ENCODE measurements around the gene ETFA.

The ETFA gene

DNA sequence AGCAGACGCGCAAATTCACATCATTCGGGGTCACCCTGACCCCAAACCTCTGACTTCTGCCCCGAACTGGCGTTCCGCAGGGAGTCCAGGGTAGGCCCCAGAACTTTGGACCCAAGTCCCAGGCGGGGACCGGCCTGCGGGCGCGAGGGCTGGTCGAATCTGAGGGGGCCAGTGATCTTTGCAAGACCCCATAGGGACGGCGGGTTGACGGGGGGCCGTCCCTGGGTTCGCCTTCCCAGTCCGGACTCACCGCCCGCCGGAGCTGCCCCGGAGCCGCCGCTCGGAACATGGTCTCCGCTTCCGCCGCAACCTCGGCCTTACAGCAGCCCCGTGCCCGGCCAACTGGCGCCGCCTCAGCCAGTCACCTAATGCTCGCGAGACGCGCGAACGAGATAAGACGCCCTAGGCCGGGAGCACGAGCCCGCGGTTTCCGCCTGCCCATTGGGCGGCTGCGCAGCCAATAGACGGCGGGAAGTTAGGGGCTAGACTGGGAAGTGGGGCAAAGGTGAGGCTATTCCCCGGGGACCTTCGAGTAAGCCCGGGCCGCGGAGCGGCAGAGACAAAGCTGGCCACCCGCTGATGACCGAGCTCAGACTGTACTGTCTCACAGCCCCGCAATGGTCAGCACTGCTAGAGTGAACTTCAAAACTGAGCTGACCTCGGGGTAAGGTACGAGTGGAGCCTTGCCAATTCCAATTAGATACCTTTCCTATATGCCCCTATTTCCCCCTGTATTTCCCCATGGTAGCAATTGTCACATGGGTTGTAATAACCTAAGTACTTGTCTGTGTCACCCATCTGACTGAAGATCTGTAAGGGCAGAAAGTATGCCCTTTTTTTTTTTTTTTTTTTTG is at the start of gene ETFA:
ETFA (minus strand) TSS at position 370 of the 854 bp plus-strand sequence; CDS start at position 289, 81 bp downstream.
- peak; percentile 92 for DNase-seq

DNA sequence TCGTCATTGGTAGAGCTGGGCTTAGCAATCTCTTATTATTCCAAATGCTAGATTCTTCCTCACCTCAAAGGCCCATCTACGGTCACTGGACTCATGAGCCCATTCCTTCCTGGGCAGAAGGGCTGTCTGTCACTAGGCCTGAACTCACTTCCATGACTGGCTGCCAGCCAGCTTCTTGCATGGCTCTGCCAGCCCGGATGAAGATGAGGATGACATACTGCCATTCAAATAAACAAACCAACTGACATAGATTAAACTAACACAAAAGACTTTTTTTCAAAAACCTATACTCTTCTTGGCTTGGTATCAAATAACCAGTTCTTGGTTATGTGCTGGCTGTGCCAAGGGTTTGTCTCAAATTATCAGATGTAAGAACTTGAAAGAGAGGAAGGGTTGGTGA is 49.1 kb upstream of the ETFA start:
- DNase-seq = no peak

- DNase-seq = no peak
Observed at GRCh38 chr15:76359152-76359551, 47.9 kb upstream of the ETFA start.

- no peak for DNase-seq
Observed at GRCh38 chr15:76358453-76358852, 47.2 kb upstream of the ETFA start.

DNA sequence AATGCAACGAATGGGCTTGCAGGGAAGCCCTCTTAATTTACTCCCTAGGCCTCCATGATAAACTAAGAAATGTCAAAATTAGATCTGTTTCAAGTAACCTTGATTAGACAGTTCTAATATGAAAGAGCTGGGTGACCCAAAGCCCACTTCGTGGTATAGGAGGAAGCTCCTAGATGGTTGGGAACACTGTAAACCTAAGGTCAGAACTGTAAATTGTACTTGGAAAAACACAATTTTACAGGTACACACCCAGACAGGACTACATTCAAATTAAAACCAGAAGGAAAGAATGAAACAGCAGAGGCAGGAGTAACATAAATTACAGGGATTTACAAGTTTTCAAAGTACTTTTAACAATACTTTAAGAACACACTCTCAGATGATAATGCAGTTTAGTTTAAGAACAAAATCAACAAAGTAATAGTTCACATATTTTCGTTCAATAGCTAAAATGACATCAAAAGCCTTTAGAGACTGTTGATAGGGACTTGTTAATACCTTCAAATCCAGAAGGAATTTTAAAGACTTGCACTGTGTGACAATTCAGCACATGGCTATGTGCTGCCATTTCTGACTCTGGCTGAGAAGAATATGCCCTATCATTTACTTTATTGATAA is 43.7 kb upstream of the ETFA start:
- no peak for DNase-seq

- no peak for DNase-seq
Observed at GRCh38 chr15:76353903-76354302, 42.6 kb upstream of the ETFA start.

- DNase-seq = no peak
Observed at GRCh38 chr15:76353023-76353577, 41.8 kb upstream of the ETFA start.

DNA sequence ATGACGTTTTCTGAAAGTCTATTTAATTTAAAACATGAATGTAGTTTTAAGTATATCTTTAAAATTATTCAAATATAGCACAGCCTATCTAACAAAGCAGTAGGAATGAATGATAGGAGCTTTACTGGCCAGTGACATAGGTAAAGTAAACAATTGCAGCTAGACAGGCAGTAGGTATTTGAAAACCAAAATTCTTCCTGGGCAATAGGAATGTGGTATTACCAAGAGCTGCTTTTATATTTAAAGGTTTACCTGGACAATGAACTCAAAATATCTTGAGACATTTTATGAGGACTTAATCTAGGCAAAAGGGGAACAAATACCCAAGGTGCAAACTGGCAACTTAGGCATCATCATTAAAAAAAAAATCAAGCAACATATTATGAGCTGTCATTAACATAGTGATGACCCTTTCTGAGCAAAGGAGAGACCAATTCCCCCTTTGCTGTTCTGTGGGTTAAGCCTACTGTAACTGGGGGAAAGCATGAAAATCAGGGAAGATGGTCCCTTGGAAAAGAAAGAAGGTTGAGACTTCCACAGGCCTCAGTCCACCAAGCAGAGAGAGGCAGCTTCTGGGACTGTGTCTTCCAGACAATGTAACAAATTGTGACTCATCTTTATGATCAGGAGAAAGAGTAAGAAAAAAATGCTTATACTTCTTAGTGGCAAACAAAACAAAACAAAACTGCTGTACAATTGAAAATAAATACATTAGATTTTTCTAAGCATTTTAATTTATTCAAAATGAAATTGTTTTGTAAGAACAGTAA is 38.2 kb upstream of the ETFA start:
- no peak for DNase-seq

- DNase-seq = no peak
Observed at GRCh38 chr15:76347482-76348055, 36.3 kb upstream of the ETFA start.

DNA sequence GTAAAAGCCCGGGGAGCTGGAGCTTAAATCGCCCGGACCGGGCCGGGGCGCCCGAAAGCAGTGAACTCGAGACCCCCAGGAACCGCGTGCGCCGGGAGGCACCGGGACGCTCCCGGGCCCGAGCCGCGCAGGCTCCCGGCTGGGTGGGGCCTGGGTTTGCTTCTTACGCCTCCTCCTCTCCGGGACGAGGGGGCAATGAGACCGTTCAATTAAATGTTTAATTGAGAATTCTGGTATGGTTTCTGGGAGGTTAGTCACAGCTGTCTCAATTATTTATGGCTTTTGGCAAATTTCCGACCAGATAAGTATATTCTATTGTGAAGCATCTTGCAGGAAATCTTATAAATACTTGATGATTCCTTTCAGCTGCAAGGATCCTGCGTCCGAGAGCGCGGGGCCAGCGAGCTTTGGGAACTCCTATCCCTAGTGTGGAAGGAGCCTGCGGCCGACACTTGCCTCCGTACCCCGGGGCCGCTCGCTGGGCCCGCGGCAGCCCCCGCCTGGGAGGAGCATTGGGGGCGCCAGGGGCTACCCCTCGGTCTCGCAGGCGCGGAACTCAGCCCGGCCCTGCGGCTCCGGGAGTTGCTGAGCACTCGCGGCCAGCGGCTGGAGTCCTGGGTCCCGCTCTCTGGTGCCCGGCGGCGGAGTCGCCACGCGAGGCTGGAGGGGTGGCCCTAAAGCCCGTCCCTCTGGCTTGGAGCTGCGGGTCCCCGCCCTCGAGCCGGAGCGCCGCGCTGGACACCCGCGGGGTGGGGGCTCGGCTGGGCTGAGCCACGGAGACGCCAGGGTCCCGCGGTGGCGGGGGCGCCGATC is 35.6 kb upstream of the ETFA start:
- no peak for DNase-seq

- DNase-seq = peak; percentile 7
Observed at GRCh38 chr15:76345880-76346668, 34.8 kb upstream of the ETFA start.

GRCh38 chr15:76345583-76345879 is 34.3 kb upstream of the ETFA start:
- DNase-seq = no peak

DNA sequence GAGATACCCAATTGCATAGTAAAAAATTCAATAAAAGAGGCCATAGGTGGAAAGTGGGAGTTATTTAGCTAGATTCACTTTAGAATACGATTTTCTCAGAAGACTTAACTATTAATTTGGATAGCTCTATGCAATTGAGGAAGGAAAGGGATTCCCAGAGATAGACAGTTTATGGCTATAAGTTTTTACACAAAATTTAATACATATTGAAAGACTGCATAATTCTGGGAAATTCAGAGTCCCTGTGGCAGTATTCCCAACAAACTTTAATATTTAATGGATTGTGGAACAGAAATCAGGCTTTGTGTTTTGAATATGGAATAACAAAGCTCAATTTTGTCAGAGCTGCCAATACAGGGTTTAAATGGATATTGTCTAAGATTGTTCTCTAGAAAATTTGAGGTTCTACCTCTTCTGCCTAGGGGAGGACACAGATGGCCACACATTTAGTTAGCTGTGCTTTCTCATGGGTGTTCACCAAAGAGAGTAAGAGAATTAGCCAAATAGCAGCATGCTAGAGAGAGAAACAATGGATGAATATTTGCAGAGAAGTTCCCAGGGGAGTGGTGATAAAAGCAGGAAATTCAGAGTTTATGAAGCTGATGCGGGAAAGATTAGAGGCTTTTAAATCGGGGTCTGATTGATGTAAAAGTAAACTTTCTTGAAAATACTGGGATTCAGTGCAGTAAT is 33.8 kb upstream of the ETFA start:
- no peak for DNase-seq

DNA sequence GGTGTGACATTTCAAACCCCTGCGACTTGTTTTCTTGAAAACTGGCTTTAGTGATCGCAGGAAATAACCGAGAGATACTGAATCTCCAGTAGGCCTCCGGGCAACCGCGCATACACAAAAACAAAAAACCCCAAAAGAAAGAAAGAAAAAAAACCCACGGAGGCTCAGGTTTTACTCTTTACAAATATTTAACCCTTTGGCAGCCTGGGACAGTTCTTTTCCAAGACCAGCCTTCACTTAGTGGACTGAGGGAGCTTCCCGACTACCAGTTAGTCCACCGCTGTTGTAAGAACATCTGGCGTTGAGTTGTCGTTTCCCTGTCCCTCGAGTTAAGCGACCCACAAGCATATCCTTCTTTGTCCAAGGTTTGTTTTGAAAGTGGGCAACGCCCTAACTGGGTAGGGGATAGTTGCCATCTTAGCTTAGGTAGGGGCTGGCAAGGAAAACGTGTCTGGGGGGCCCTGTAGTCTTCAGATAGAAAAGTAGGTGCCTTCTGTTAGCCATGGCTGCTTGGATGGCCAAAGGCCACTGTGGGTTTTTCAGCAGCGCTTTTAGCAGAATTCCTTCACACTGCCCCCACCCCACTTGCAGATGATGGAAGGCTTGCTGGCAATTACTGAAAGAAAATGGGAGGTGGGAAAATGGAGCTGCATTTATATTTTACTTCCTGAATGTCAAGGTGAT is 32.2 kb upstream of the ETFA start:
- DNase-seq = peak; percentile 15

GRCh38 chr15:76342382-76343201 is 31.3 kb upstream of the ETFA start:
- DNase-seq = peak; percentile 19

GRCh38 chr15:76342058-76342381 is 30.8 kb upstream of the ETFA start:
- peak; percentile 11 for DNase-seq

DNA sequence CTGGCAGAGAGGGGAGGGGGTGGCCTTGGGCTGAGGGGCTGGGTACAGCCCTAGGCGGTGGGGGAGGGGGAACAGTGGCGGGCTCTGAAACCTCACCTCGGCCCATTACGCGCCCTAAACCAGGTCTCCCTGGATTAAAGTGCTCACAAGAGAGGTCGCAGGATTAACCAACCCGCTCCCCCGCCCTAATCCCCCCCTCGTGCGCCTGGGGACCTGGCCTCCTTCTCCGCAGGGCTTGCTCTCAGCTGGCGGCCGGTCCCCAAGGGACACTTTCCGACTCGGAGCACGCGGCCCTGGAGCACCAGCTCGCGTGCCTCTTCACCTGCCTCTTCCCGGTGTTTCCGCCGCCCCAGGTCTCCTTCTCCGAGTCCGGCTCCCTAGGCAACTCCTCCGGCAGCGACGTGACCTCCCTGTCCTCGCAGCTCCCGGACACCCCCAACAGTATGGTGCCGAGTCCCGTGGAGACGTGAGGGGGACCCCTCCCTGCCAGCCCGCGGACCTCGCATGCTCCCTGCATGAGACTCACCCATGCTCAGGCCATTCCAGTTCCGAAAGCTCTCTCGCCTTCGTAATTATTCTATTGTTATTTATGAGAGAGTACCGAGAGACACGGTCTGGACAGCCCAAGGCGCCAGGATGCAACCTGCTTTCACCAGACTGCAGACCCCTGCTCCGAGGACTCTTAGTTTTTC is 30.2 kb upstream of the ETFA start:
- peak; percentile 4 for DNase-seq

DNA sequence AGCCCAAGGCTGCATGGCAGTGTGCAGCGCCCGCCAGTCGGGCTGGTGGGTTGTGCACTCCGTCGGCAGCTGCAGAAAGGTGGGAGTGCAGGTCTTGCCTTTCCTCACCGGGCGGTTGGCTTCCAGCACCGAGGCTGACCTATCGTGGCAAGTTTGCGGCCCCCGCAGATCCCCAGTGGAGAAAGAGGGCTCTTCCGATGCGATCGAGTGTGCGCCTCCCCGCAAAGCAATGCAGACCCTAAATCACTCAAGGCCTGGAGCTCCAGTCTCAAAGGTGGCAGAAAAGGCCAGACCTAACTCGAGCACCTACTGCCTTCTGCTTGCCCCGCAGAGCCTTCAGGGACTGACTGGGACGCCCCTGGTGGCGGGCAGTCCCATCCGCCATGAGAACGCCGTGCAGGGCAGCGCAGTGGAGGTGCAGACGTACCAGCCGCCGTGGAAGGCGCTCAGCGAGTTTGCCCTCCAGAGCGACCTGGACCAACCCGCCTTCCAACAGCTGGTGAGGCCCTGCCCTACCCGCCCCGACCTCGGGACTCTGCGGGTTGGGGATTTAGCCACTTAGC is 29.6 kb upstream of the ETFA start:
- peak; percentile 46 for DNase-seq
